ENCODE data around the gene SAMD4A.

- TF ChIP-seq YY1 (IDR thresholded peaks at IDR 0.05; ENCODE audit: insufficient read depth, insufficient read length) (no peak), ZNF274 (IDR thresholded peaks at IDR 0.05; ENCODE audit: low read depth, low read length) (no peak)
Measured at GRCh38 chr14:54702492-54702891, 135.6 kb downstream of the SAMD4A start.
